HG02885 (cell line): ENCODE data around the gene SDK1.
"Not testable (repeated sequence)": the region's sequence is repeated elsewhere in the genome, so short reads cannot be mapped to it uniquely, and the experiment has no call there.

Source experiments
- ATAC-seq: cut with Tn5 transposase; IDR thresholded peaks from one replicate; pipeline ENCODE4 v1.9.1; 2021; ENCODE audit warnings: mild to moderate bottlenecking; ENCODE audit not compliant: unreplicated experiment, poor library complexity

Gene SDK1

GRCh38 chr7:4282434-4283223, 981.6 kb downstream of the SDK1 start:
- ATAC-seq: no peak

- ATAC-seq: no peak
Measured at GRCh38 chr7:4286351-4286750, 985.3 kb downstream of the SDK1 start.

- no peak for ATAC-seq
Measured at GRCh38 chr7:4288791-4289394, 987.8 kb downstream of the SDK1 start.

- no peak for ATAC-seq
Measured at GRCh38 chr7:4297165-4297917, 996.3 kb downstream of the SDK1 start.

GRCh38 chr7:4297918-4298219, 996.8 kb downstream of the SDK1 start:
- ATAC-seq: no peak

GRCh38 chr7:4299431-4299830, 998.4 kb downstream of the SDK1 start:
- no peak for ATAC-seq

- ATAC-seq: no peak
Measured at GRCh38 chr7:4302203-4302905, 1001.3 kb downstream of the SDK1 start.

- ATAC-seq: no peak
Measured at GRCh38 chr7:4307316-4308204, 1006.5 kb downstream of the SDK1 start.

- ATAC-seq: no peak
Measured at GRCh38 chr7:4308205-4308590, 1007.1 kb downstream of the SDK1 start.

- not testable (repeated sequence) for ATAC-seq
Measured at GRCh38 chr7:4313911-4314310, 1012.9 kb downstream of the SDK1 start.

- not testable (repeated sequence) for ATAC-seq
Measured at GRCh38 chr7:4314316-4314715, 1013.3 kb downstream of the SDK1 start.
